ENCODE measurements around the gene IL3RA.

GRCh38 chrX:1424147-1424851 lies 87.7 kb downstream of the IL3RA start:
- no peak; the same call in 1 of the 2 replicates for TF ChIP-seq POLR2A (IDR thresholded peaks at IDR 0.05; ENCODE audit: low read depth, low read length)
- TF ChIP-seq POLR2AphosphoS5 (IDR thresholded peaks at IDR 0.05; ENCODE audit: low read depth, low read length), result no peak

Measured in GM12892 (cell line).